K562 (cell line): ENCODE results near the gene VARS1. TPM values are rescaled to one million over a fixed set of nuclear protein-coding genes. Genes with fewer than 3 reads are reported as not detected.
A peak's percentile ranks its signal among the peaks of the same experiment; 100 is the strongest.

Experiments
- CAMTA2 ChIP-seq: fragments of 250-450 bp; sonication (Bioruptor Pico); conservative IDR thresholded peaks from 2 replicates; pipeline ENCODE4 v1.5.1; 2022
- HMG20A ChIP-seq: fragments of 450-650 bp; formaldehyde crosslinking; conservative IDR thresholded peaks from 2 replicates; pipeline ENCODE4 v1.4.0; 2020; ENCODE audit warnings: mild to moderate bottlenecking, mixed read lengths
- KLF13 ChIP-seq: fragments of 450-650 bp; IDR thresholded peaks from 2 replicates; pipeline ENCODE4 v1.6.1; 2016; ENCODE audit warnings: missing genetic modification characterization, low read depth, mild to moderate bottlenecking, missing compliant biosample characterization, moderate library complexity, borderline replicate concordance
- NUFIP1 ChIP-seq: fragments of 450-650 bp; IDR thresholded peaks from 2 replicates; pipeline ENCODE4 v1.6.1; 2018; ENCODE audit not compliant: partially characterized antibody
- TEAD4 ChIP-seq, 2 experiments: sonication (generic) in 1 of 2; formaldehyde crosslinking in 1 of 2; IDR thresholded peaks; 2 replicates each; pipeline versions ENCODE4 v1.6.1 to v1.8.0; 2012 to 2022; ENCODE audit warnings: borderline replicate concordance in 1 of 2, inconsistent platforms in 1 of 2, low read length in 1 of 2, mild to moderate bottlenecking in 1 of 2, missing genetic modification reagents in 1 of 2
- XRCC5 ChIP-seq: fragments of 200-400 bp; formaldehyde crosslinking; IDR thresholded peaks from 2 replicates; pipeline ENCODE4 v1.6.1; 2017; ENCODE audit warnings: low read depth, mild to moderate bottlenecking, low read length
- ZNF121 ChIP-seq: sonication (generic); formaldehyde crosslinking; conservative IDR thresholded peaks from 2 replicates; pipeline ENCODE4 v1.8.0; 2022; ENCODE audit warnings: missing genetic modification reagents
- ZNF785 ChIP-seq: fragments of 250-450 bp; sonication (Bioruptor Pico); IDR thresholded peaks from 2 replicates; pipeline ENCODE4 v1.4.0; 2020; ENCODE audit warnings: mild to moderate bottlenecking
- polyA plus RNA-seq, 8 experiments: library from polyadenylated mRNA; depleted of rRNA in 4 of 8; stranded (reverse) in 5 of 8; unstranded in 3 of 8; fragments of >200 nt; fragmentation: Nextera tagmentation in 2 of 8; fragmentation: Illumina TruSeq in 1 of 8; extraction: Ambion mirVana in 2 of 8; extraction: Trizol in 1 of 8; gene quantifications; 2 replicates each; pipeline versions ENCODE4 v1.2.1 to v1.2.3, GENCODE V29; 2011 to 2014; ENCODE audit warnings: inconsistent platforms in 1 of 8, missing spikeins in 1 of 8
- total RNA-seq, 7 experiments: library from RNA; depleted of rRNA in 6 of 7; stranded (reverse); fragments of >200 nt in 6 of 7; fragmentation: Illumina TruSeq in 2 of 7; extraction: Trizol in 2 of 7; gene quantifications; 2 replicates each; pipeline versions ENCODE4 v1.2.1 to v1.2.3, GENCODE V29; 2011 to 2021; ENCODE audit warnings: low replicate concordance in 1 of 7
- TF ChIP-seq, protein P1 (sequence below), 2 experiments: IDR thresholded peaks in 1 of 2; conservative IDR thresholded peaks in 1 of 2; 2 replicates each; pipeline ENCODE4 v1.6.1; 2016; ENCODE audit warnings: low read depth in 2 of 2, mild to moderate bottlenecking in 1 of 2, missing compliant biosample characterization in 1 of 2, missing genetic modification characterization in 1 of 2, moderate library complexity in 1 of 2
- TF ChIP-seq, protein P2 (sequence below): fragments of 450-650 bp; formaldehyde crosslinking; IDR thresholded peaks from 2 replicates; pipeline ENCODE4 v1.4.0; 2020; ENCODE audit warnings: mild to moderate bottlenecking
- TF ChIP-seq, protein P3 (sequence below), 2 experiments: IDR thresholded peaks; 2 replicates each; pipeline ENCODE4 v1.6.1; 2011; ENCODE audit warnings: borderline replicate concordance in 1 of 2, control low read depth in 1 of 2, low read depth in 1 of 2, low read length in 1 of 2, mild to moderate bottlenecking in 1 of 2, mixed read lengths in 1 of 2, moderate library complexity in 1 of 2; ENCODE audit not compliant: insufficient read depth in 1 of 2, insufficient read length in 1 of 2, poor library complexity in 1 of 2, severe bottlenecking in 1 of 2; ENCODE audit errors: extremely low read depth in 1 of 2
- TF ChIP-seq, protein P4 (sequence below): fragments of 250-450 bp; sonication (Bioruptor Pico); IDR thresholded peaks from 2 replicates; pipeline ENCODE4 v1.9.0; 2021; ENCODE audit warnings: mild to moderate bottlenecking, inconsistent platforms
- TF ChIP-seq, protein P5 (sequence below): sonication (generic); formaldehyde crosslinking; IDR thresholded peaks from 2 replicates; pipeline ENCODE4 v1.8.1; 2023; ENCODE audit warnings: mild to moderate bottlenecking, missing genetic modification reagents
- TF ChIP-seq, protein P6 (sequence below): fragments of 250-450 bp; sonication (Bioruptor Pico); IDR thresholded peaks from 2 replicates; pipeline ENCODE4 v1.4.0; 2020

VARS1 gene
- total and polyA plus RNA-seq, 9 of the 15 experiments (the other 6 are each of a cell fraction or from before 2014, with no cell fraction given) = 2.9 to 488 (median 130) TPM

DNA sequence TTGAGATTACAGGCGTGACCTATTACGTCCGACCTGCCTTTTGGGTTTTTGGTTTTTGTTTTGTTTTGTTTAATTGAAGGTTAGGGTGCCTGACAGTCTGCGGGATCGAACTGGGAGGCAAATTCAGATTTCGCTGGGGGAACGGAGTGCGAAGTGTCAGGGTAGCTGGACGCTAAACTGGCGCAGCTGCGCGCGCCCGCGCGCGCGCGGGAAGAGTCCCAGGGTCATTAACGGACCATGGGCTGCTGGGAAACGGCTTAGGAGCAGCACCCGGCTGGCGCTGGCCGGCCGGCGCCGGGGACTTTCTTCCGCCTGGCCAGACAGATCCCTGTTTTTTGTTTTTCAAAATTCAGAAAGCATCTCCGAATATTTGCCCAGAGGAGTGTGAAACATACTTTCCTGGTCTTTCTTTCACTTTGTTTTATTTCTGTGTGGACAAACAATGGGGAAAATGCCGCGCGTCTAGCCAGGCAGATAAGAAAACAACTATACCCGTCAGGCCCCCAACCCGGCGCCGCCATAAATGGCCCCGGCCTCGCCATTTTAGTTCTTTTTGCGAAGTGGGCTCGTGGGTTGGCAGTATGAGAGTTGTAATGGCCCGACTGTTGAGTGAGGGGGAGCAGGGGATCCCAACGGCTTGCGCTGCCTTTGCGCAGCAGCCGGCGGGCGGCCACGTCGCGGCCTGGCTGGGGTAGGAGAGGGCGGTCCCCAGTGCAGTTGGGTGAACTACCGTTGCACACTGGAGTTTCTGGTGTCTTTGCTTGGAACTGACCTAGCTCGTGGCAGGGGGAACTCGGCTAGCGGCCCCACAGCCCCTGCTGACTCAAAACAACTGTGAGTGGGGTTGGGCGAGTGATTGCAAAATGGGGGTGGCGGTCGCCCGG, 39.1 kb upstream of the VARS1 start (continued):
- TF ChIP-seq, protein P1, sequence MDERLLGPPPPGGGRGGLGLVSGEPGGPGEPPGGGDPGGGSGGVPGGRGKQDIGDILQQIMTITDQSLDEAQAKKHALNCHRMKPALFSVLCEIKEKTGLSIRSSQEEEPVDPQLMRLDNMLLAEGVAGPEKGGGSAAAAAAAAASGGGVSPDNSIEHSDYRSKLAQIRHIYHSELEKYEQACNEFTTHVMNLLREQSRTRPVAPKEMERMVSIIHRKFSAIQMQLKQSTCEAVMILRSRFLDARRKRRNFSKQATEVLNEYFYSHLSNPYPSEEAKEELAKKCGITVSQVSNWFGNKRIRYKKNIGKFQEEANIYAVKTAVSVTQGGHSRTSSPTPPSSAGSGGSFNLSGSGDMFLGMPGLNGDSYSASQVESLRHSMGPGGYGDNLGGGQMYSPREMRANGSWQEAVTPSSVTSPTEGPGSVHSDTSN (CRISPR knock-in tag; IDR thresholded peaks at IDR 0.05; ENCODE audit: low read depth) = no peak
- TF ChIP-seq, protein P1 (tag; conservative IDR thresholded peaks at IDR 0.05; ENCODE audit: low read depth) = no peak
- 0 out of 2 replicates have a peak, but pooled peaks have one; percentile 44 for TF ChIP-seq ZNF785 (CRISPR knock-in tag)
- TF ChIP-seq KLF13 (tag) = peak; percentile 47; the same call in 1 of the 2 replicates
- TF ChIP-seq, protein P2, sequence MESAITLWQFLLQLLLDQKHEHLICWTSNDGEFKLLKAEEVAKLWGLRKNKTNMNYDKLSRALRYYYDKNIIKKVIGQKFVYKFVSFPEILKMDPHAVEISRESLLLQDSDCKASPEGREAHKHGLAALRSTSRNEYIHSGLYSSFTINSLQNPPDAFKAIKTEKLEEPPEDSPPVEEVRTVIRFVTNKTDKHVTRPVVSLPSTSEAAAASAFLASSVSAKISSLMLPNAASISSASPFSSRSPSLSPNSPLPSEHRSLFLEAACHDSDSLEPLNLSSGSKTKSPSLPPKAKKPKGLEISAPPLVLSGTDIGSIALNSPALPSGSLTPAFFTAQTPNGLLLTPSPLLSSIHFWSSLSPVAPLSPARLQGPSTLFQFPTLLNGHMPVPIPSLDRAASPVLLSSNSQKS (CRISPR knock-in tag) = peak; percentile 73; the same call in 1 of the 2 replicates
- no peak for TF ChIP-seq NUFIP1
- TF ChIP-seq CAMTA2 (CRISPR knock-in tag) = peak; percentile 46; the same call in 1 of the 2 replicates
- TF ChIP-seq, protein P3, sequence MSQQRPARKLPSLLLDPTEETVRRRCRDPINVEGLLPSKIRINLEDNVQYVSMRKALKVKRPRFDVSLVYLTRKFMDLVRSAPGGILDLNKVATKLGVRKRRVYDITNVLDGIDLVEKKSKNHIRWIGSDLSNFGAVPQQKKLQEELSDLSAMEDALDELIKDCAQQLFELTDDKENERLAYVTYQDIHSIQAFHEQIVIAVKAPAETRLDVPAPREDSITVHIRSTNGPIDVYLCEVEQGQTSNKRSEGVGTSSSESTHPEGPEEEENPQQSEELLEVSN (IDR thresholded peaks at IDR 0.05; ENCODE audit: borderline replicate concordance in 1 of 2, extremely low read depth in 1 of 2, insufficient read depth in 1 of 2, insufficient read length in 1 of 2, low read depth in 1 of 2, low read length in 1 of 2, poor library complexity in 1 of 2, severe bottlenecking in 1 of 2) = peak; percentile 98 to 99
- TF ChIP-seq, protein P4, sequence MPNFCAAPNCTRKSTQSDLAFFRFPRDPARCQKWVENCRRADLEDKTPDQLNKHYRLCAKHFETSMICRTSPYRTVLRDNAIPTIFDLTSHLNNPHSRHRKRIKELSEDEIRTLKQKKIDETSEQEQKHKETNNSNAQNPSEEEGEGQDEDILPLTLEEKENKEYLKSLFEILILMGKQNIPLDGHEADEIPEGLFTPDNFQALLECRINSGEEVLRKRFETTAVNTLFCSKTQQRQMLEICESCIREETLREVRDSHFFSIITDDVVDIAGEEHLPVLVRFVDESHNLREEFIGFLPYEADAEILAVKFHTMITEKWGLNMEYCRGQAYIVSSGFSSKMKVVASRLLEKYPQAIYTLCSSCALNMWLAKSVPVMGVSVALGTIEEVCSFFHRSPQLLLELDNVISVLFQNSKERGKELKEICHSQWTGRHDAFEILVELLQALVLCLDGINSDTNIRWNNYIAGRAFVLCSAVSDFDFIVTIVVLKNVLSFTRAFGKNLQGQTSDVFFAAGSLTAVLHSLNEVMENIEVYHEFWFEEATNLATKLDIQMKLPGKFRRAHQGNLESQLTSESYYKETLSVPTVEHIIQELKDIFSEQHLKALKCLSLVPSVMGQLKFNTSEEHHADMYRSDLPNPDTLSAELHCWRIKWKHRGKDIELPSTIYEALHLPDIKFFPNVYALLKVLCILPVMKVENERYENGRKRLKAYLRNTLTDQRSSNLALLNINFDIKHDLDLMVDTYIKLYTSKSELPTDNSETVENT = peak; percentile 96
- TF ChIP-seq, protein P5, sequence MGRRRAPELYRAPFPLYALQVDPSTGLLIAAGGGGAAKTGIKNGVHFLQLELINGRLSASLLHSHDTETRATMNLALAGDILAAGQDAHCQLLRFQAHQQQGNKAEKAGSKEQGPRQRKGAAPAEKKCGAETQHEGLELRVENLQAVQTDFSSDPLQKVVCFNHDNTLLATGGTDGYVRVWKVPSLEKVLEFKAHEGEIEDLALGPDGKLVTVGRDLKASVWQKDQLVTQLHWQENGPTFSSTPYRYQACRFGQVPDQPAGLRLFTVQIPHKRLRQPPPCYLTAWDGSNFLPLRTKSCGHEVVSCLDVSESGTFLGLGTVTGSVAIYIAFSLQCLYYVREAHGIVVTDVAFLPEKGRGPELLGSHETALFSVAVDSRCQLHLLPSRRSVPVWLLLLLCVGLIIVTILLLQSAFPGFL (CRISPR knock-in tag) = peak; percentile 100
- no peak for TF ChIP-seq HMG20A
- TF ChIP-seq XRCC5 = peak; percentile 84; the same call in 1 of the 2 replicates
- TF ChIP-seq, protein P6, sequence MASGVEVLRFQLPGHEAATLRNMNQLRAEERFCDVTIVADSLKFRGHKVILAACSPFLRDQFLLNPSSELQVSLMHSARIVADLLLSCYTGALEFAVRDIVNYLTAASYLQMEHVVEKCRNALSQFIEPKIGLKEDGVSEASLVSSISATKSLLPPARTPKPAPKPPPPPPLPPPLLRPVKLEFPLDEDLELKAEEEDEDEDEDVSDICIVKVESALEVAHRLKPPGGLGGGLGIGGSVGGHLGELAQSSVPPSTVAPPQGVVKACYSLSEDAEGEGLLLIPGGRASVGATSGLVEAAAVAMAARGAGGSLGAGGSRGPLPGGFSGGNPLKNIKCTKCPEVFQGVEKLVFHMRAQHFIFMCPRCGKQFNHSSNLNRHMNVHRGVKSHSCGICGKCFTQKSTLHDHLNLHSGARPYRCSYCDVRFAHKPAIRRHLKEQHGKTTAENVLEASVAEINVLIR (CRISPR knock-in tag) = peak; percentile 62; the same call in 1 of the 2 replicates
- TF ChIP-seq ZNF121 (CRISPR knock-in tag) = no peak; the same call in 1 of the 2 replicates
- TF ChIP-seq TEAD4 (IDR thresholded peaks at IDR 0.05; ENCODE audit: low read length) = peak; percentile 73
- no peak for TF ChIP-seq TEAD4 (CRISPR knock-in tag; IDR thresholded peaks at IDR 0.05; ENCODE audit: borderline replicate concordance)
